Fibroblast of lung (primary cell): ENCODE results near the gene PXYLP1. TPM values are rescaled to one million over a fixed set of nuclear protein-coding genes. Genes with fewer than 3 reads are reported as not detected.

Experiments used
- DNase-seq, 2 donors: peaks; one replicate each; pipeline versions ENCODE4 v3.0.0 to v3.0.0-alpha.2; 2010; ENCODE audit warnings: low read depth in 2 of 2
- H2AFZ ChIP-seq: 2 replicates; pipeline ENCODE4 v1.5.1; 2012; ENCODE audit warnings: low read length, control low read depth, inconsistent platforms
- H3K27ac ChIP-seq: 2 replicates; pipeline ENCODE4 v1.5.1; 2011; ENCODE audit warnings: low read length, control low read depth; ENCODE audit not compliant: insufficient read depth
- H3K27me3 ChIP-seq: 2 replicates; pipeline ENCODE4 v1.5.1; 2011; ENCODE audit warnings: mild to moderate bottlenecking, low read length; ENCODE audit not compliant: control insufficient read depth, insufficient read depth
- H3K36me3 ChIP-seq: 2 replicates; pipeline ENCODE4 v1.5.1; 2011; ENCODE audit warnings: low read length; ENCODE audit not compliant: control insufficient read depth, insufficient read depth
- H3K4me1 ChIP-seq: 2 replicates; pipeline ENCODE4 v1.5.1; 2011; ENCODE audit warnings: low read length; ENCODE audit not compliant: control insufficient read depth, insufficient read depth; ENCODE audit errors: extremely low read depth
- H3K4me2 ChIP-seq: 2 replicates; pipeline ENCODE4 v1.5.1; 2011; ENCODE audit warnings: low read length, control low read depth; ENCODE audit not compliant: insufficient read depth; ENCODE audit errors: extremely low read depth
- H3K4me3 ChIP-seq, 4 experiments: fragments of 200-600 bp in 1 of 4; sonication (generic) in 1 of 4; replicated peaks in 1 of 4; 2 replicates each; pipeline ENCODE4 v1.5.1; 2011 to 2016; ENCODE audit warnings: low read length in 4 of 4, low read depth in 3 of 4, mild to moderate bottlenecking in 3 of 4, control low read depth in 2 of 4, inconsistent platforms in 1 of 4, mixed read lengths in 1 of 4; ENCODE audit not compliant: insufficient read depth in 1 of 4; ENCODE audit errors: control extremely low read depth in 1 of 4
- H3K79me2 ChIP-seq: 2 replicates; pipeline ENCODE4 v1.5.1; 2012; ENCODE audit warnings: mild to moderate bottlenecking, low read length, inconsistent platforms; ENCODE audit not compliant: control insufficient read depth, insufficient read depth
- H3K9ac ChIP-seq: 2 replicates; pipeline ENCODE4 v1.5.1; 2011; ENCODE audit warnings: mild to moderate bottlenecking, low read length, control low read depth; ENCODE audit not compliant: insufficient read depth
- H3K9me3 ChIP-seq: 2 replicates; pipeline ENCODE4 v1.5.1; 2012; ENCODE audit warnings: low read depth, low read length; ENCODE audit not compliant: control insufficient read depth, insufficient read depth
- H4K20me1 ChIP-seq: 2 replicates; pipeline ENCODE4 v1.5.1; 2011; ENCODE audit warnings: low read length; ENCODE audit not compliant: control insufficient read depth, insufficient read depth; ENCODE audit errors: extremely low read depth
- EZH2 ChIP-seq: IDR thresholded peaks from 2 replicates; pipeline ENCODE4 v1.5.1; 2012; ENCODE audit warnings: low read length, control low read depth, mild to moderate bottlenecking; ENCODE audit errors: missing control alignments
- polyA plus RNA-seq, 2 donors: library from polyadenylated mRNA; depleted of rRNA in 1 of 2; stranded (reverse) in 1 of 2; unstranded in 1 of 2; fragments of >200 nt; gene quantifications; 2 replicates each; pipeline ENCODE4 v1.2.1, GENCODE V29; 2011 to 2012; ENCODE audit warnings: missing spikeins in 1 of 2
- total RNA-seq: library from RNA; depleted of rRNA; stranded (reverse); fragments of >200 nt; gene quantifications from 2 replicates; pipeline ENCODE4 v1.2.1, GENCODE V29; 2014
- TF ChIP-seq, protein P1 (sequence below), 2 donors: IDR thresholded peaks in 1 of 2; conservative IDR thresholded peaks in 1 of 2; 1 replicate in 1 of 2; 2 replicates in 1 of 2; pipeline ENCODE4 v1.5.1; 2011 to 2012; ENCODE audit warnings: low read length in 2 of 2, control low read depth in 1 of 2, inconsistent platforms in 1 of 2, low read depth in 1 of 2, mild to moderate bottlenecking in 1 of 2

The PXYLP1 gene
- total and polyA plus RNA-seq, 2 donors (not counting 1 experiment from before 2014, with no cell fraction given), result 5.1 to 7.0 TPM

DNA sequence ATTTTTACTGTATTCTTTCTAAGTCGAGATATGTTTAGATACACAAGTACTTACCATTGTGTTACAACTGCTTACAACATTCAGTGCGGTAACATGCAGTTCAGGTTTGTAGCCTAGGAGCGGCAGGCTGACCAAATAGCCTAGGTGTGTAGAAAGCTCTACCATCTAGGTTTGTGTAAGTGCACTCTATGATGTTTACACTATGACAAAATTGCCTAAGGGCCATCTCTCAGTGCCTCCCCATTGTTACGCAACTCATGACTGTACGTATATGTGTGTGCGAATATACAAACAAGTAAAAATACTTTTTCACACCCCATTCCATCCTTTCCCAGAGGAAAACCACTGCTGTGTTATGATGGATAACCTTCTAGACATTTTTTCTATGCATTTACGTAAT is 44.3 kb downstream of the PXYLP1 start:
- Histone ChIP-seq H3K36me3 (no peaks in the 10 kb centered on the region), H2AFZ (no peak overlapping the region), H3K9ac (no peak overlapping the region), H3K4me2 (no peak overlapping the region), H3K4me3 (no peak overlapping the region), H3K79me2 (no peaks in the 10 kb centered on the region), H4K20me1 (no peaks in the 10 kb centered on the region), H3K27me3 (no peaks in the 10 kb centered on the region), H3K9me3 (no peaks in the 10 kb centered on the region), H3K4me1 (peaks cover 2% of the 10 kb centered on the region), H3K27ac (no peak overlapping the region)
- no peak for TF ChIP-seq EZH2
- TF ChIP-seq, protein P1, sequence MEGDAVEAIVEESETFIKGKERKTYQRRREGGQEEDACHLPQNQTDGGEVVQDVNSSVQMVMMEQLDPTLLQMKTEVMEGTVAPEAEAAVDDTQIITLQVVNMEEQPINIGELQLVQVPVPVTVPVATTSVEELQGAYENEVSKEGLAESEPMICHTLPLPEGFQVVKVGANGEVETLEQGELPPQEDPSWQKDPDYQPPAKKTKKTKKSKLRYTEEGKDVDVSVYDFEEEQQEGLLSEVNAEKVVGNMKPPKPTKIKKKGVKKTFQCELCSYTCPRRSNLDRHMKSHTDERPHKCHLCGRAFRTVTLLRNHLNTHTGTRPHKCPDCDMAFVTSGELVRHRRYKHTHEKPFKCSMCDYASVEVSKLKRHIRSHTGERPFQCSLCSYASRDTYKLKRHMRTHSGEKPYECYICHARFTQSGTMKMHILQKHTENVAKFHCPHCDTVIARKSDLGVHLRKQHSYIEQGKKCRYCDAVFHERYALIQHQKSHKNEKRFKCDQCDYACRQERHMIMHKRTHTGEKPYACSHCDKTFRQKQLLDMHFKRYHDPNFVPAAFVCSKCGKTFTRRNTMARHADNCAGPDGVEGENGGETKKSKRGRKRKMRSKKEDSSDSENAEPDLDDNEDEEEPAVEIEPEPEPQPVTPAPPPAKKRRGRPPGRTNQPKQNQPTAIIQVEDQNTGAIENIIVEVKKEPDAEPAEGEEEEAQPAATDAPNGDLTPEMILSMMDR (conservative IDR thresholded peaks at IDR 0.05 in 1 of 2, IDR thresholded peaks at IDR 0.05 in 1 of 2; ENCODE audit: low read depth in 1 of 2, low read length in 2 of 2), result no peak
- peak in 1 of 2 donors; percentile 76 for DNase-seq

DNA sequence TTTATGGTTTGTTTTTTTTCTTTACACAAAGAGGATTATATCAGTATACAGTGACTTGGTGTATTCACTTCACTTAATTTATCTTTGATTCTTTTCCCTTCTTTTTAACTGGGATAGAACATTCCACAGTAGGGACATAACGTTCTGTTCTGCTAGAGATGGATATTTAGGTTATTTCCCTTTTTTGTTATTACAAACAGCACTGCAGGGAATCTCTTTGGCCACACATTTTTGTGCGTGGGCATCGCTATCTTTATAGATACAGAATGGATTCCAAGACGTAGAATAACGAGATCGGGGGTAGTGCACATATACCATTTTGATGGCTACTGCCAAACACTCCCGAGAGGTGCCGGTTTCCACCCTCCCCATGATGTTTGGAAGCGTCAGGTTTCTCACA is 44.8 kb downstream of the PXYLP1 start:
- H3K27me3 ChIP-seq, result no peaks in the 10 kb centered on the region
- no peaks in the 10 kb centered on the region for H3K9me3 ChIP-seq
- no peak overlapping the region for H3K4me3 ChIP-seq
- H3K36me3 ChIP-seq, result no peaks in the 10 kb centered on the region
- no peak overlapping the region for H3K27ac ChIP-seq
- TF ChIP-seq EZH2, result no peak
- TF ChIP-seq, protein P1 (conservative IDR thresholded peaks at IDR 0.05 in 1 of 2, IDR thresholded peaks at IDR 0.05 in 1 of 2; ENCODE audit: low read depth in 1 of 2, low read length in 2 of 2), result no peak
- no peak overlapping the region for H3K4me2 ChIP-seq
- H2AFZ ChIP-seq, result no peak overlapping the region
- H3K79me2 ChIP-seq, result no peaks in the 10 kb centered on the region
- no peak overlapping the region for H3K9ac ChIP-seq
- H4K20me1 ChIP-seq, result no peaks in the 10 kb centered on the region
- DNase-seq, result no peak
- peaks cover 2% of the 10 kb centered on the region for H3K4me1 ChIP-seq

DNA sequence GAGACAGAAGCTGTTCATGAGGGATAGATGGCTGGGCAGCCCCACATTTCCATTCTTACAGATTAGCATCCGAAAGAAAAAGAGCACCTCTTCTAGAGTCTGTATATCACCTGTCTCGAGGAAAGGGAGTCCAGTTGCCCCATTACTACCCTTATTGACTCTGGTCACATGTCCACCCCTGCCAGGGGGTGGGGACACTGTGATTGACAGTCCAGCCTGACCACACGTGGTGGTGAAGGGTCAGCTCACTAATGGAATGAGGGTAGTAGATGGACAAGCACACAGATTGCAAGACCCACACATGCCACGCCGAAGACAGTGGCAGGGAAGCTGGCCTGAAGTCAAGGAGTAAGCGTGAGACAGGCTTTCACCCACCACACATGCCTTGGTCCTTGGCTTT is 45.8 kb downstream of the PXYLP1 start:
- no peaks in the 10 kb centered on the region for H3K79me2 ChIP-seq

More for the DNA sequence above, 45.8 kb downstream of the PXYLP1 start:
- no peak for DNase-seq
- H2AFZ ChIP-seq, result no peak overlapping the region
- H3K4me2 ChIP-seq, result no peak overlapping the region
- H3K27me3 ChIP-seq, result no peaks in the 10 kb centered on the region
- no peaks in the 10 kb centered on the region for H3K36me3 ChIP-seq
- H3K4me1 ChIP-seq, result peaks cover 2% of the 10 kb centered on the region
- no peaks in the 10 kb centered on the region for H3K9me3 ChIP-seq
- no peak overlapping the region for H3K9ac ChIP-seq
- no peak overlapping the region for H3K4me3 ChIP-seq
- TF ChIP-seq EZH2, result no peak
- TF ChIP-seq, protein P1 (conservative IDR thresholded peaks at IDR 0.05 in 1 of 2, IDR thresholded peaks at IDR 0.05 in 1 of 2; ENCODE audit: low read depth in 1 of 2, low read length in 2 of 2), result no peak
- no peak overlapping the region for H3K27ac ChIP-seq
- no peaks in the 10 kb centered on the region for H4K20me1 ChIP-seq
